Measurements from ENCODE around the gene STAU1. TPM values are rescaled to one million over a fixed set of nuclear protein-coding genes. Genes with fewer than 3 reads are reported as not detected.
A peak's percentile ranks its signal among the peaks of the same experiment; 100 is the strongest.
"Not testable (repeated sequence)": the region's sequence is repeated elsewhere in the genome, so short reads cannot be mapped to it uniquely, and the experiment has no call there.

STAU1 gene
- total and polyA plus RNA-seq, 4 donors = 29.3 to 84.9 (median 56.3) TPM

DNA sequence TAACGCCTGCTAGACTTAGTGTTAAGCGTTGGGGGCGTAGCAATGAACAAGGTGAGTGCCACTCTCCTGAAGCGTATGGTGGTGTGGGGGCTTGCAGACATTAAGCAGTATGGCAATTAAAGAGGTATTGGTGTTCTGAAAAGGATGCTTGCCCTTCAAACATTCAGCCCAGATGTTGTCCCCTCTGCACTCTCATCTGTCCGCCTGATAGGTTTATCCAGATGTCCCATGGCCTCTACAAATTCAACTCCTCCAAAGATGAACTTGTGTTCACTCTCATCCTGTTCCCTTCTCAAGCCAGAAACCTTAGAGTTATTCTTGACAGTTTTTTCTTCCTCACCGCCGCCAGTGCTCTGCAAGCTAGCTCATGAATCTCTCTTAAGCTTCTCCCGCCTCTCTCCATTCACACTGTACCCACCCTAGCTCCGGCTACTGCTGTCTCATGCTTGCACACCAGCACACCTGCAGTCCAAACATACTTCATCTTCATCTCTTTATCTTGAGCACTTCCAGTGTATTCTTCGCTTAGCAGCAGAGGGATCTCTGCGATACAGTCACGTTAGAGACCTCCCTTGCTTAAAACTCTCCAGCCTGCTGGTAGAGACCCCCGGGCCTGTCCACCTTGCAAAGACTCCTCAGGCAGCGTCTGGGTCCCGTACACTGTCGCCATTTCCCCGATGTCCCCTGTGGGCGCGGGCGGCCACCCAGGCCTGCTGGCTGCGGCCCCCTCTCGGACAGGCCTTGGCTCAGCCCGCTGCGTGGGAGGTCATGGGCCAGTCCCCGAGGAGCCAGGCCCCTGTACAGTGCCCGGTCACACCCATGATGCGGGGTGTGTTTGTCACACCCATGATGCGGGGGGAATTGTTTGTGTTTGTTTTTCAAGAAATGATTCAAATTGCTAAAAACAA, 32.0 kb upstream of the STAU1 start:
- Histone ChIP-seq H3K4me3 (peak overlapping the region; percentile 88), H3K4me1 (ENCODE audit: control insufficient read depth in 5 of 5, insufficient read depth in 5 of 5, low read length in 5 of 5) (peaks cover 3 to 10% (median 7%) of the 10 kb centered on the region in 5 donors), H3K9ac (ENCODE audit: insufficient read depth in 1 of 2, low read length in 2 of 2) (peak overlapping the region; percentile 67 to 98), H3K27ac (ENCODE audit: low read depth in 1 of 2, low read length in 1 of 2) (peak overlapping the region; percentile 75 to 91), H3K27me3 (ENCODE audit: control insufficient read depth in 3 of 3, insufficient read depth in 3 of 3, low read length in 2 of 3) (no peaks in the 10 kb centered on the region), H3K9me3 (ENCODE audit: control insufficient read depth in 4 of 4, insufficient read depth in 3 of 4, low read length in 3 of 4) (no peaks in the 10 kb centered on the region), H3K36me3 (ENCODE audit: control insufficient read depth in 4 of 4, insufficient read depth in 4 of 4, low read length in 4 of 4) (peaks cover 20 to 26% (median 24%) of the 10 kb centered on the region in 4 donors)
- 71 to 80% methylated on average over 28 of the region's 28 CpGs for WGBS, 2 donors
- TF ChIP-seq, protein P1, sequence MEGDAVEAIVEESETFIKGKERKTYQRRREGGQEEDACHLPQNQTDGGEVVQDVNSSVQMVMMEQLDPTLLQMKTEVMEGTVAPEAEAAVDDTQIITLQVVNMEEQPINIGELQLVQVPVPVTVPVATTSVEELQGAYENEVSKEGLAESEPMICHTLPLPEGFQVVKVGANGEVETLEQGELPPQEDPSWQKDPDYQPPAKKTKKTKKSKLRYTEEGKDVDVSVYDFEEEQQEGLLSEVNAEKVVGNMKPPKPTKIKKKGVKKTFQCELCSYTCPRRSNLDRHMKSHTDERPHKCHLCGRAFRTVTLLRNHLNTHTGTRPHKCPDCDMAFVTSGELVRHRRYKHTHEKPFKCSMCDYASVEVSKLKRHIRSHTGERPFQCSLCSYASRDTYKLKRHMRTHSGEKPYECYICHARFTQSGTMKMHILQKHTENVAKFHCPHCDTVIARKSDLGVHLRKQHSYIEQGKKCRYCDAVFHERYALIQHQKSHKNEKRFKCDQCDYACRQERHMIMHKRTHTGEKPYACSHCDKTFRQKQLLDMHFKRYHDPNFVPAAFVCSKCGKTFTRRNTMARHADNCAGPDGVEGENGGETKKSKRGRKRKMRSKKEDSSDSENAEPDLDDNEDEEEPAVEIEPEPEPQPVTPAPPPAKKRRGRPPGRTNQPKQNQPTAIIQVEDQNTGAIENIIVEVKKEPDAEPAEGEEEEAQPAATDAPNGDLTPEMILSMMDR (IDR thresholded peaks at IDR 0.05; ENCODE audit: control extremely low read depth, extremely low read depth) = no peak
- DNase-seq (no peak), ATAC-seq (ENCODE audit: insufficient read depth, low FRiP score) (no peak)

DNA sequence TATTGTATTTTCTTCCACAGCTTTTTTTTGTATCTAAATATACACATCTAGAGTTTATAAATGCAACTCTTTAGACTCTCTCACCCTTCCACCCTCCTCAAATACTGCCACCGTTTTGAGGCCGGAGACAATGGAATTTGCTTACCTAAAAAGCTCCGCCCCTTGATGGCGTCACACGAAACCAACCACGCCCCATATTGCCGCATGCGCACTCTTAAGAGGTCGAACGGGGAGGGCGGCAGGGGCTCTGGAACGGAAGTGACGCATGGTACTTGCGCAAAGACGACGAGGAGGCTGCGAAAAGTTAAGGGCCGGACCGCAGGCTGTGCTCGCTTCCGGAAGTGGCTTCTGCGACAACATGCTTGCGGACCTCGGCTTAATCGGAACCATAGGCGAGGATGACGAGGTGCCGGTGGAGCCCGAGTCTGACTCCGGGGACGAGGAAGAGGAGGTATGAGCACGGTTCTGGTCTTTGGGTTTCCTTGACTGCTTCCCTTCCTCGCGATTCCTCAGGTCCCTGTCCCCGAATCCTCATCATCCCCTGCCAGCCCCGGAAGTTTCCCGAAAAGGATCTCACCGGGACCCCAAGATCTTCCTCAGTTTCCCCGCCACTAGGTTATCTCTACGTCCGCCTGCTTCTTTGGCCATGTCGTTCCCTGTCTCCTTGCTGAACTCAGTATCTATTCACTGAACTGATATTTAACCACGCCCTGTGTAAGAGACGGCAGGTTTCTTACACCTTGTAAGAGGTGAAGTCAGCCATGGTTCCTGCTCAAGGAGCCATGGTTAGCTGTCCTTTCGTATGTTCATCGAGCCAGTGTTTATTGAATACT, 31.2 kb upstream of the STAU1 start, which contains the start of gene DDX27:
Gene DDX27, plus strand, starts transcription at position 326 of the 833 bp plus-strand sequence. Its CDS starts 33 bp downstream, at position 359.
- TF ChIP-seq, protein P1 (IDR thresholded peaks at IDR 0.05; ENCODE audit: control extremely low read depth, extremely low read depth) = no peak
- Histone ChIP-seq H3K9ac (ENCODE audit: insufficient read depth in 1 of 2, low read length in 2 of 2) (peak within 1 kb of the TSS; percentile 67 to 98), H3K36me3 (ENCODE audit: control insufficient read depth in 4 of 4, insufficient read depth in 4 of 4, low read length in 4 of 4) (peaks cover 14 to 18% (median 18%) of the 10 kb centered on the region in 4 donors), H3K9me3 (ENCODE audit: control insufficient read depth in 4 of 4, insufficient read depth in 3 of 4, low read length in 3 of 4) (no peaks in the 10 kb centered on the region), H3K4me1 (ENCODE audit: control insufficient read depth in 5 of 5, insufficient read depth in 5 of 5, low read length in 5 of 5) (peaks cover 3 to 10% (median 7%) of the 10 kb centered on the region in 5 donors), H3K27ac (ENCODE audit: low read depth in 1 of 2, low read length in 1 of 2) (peak within 1 kb of the TSS; percentile 75 to 91), H3K27me3 (ENCODE audit: control insufficient read depth in 3 of 3, insufficient read depth in 3 of 3, low read length in 2 of 3) (no peaks in the 10 kb centered on the region), H3K4me3 (peak within 1 kb of the TSS; percentile 88)
- 0 to 1% methylated on average over 46 of the region's 46 CpGs for WGBS, 2 donors
- DNase-seq = peak; percentile 99 to 100 (median 100)
- peak; percentile 85 for ATAC-seq (ENCODE audit: insufficient read depth, low FRiP score)

DNA sequence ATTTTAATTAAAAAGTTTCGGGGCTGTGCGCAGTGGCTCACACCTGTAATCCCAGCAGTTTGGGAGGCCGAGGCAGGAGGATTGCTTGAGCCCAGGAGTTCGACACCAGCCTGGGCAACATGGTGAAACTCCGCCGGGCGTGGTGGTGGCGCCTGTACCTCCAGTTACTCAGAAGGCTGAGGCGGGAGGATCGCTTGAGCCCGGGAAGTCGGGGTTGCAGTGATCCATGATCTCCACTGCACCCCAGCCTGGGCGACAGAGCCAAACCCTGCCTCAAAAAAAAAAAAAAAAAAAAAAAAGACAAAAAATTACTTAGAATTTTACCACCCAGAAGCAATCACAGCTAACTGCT, 30.6 kb upstream of the STAU1 start:
- ATAC-seq (ENCODE audit: insufficient read depth, low FRiP score) = not testable (repeated sequence)

More for the DNA sequence above, 30.6 kb upstream of the STAU1 start:
- not testable (repeated sequence) for H3K27me3 ChIP-seq (ENCODE audit: control insufficient read depth in 3 of 3, insufficient read depth in 3 of 3, low read length in 2 of 3); H3K9me3 ChIP-seq (ENCODE audit: control insufficient read depth in 4 of 4, insufficient read depth in 3 of 4, low read length in 3 of 4); H3K4me1 ChIP-seq (ENCODE audit: control insufficient read depth in 5 of 5, insufficient read depth in 5 of 5, low read length in 5 of 5); H3K4me3 ChIP-seq
- peak in 1 of 3 donors; percentile 32 for DNase-seq
- peak overlapping the region; percentile 35 to 52 for H3K27ac ChIP-seq (ENCODE audit: low read depth in 1 of 2, low read length in 1 of 2)
- peak overlapping the region in 1 of 2 donors; percentile 98 for H3K9ac ChIP-seq (ENCODE audit: insufficient read depth in 1 of 2, low read length in 2 of 2)
- H3K36me3 ChIP-seq (ENCODE audit: control insufficient read depth in 4 of 4, insufficient read depth in 4 of 4, low read length in 4 of 4) = peaks cover 9 to 17% (median 13%) of the 10 kb centered on the region in 4 donors
- 60 to 65% methylated on average over 13 of the region's 13 CpGs for WGBS, 2 donors

Data from lung (tissue), 12 donors.